Effector memory CD4-positive, alpha-beta T cell (primary cell): ENCODE results near the gene HFM1.
"Not testable (repeated sequence)": the region's sequence is repeated elsewhere in the genome, so short reads cannot be mapped to it uniquely, and the experiment has no call there.

Source experiments
- DNase-seq, 3 donors: peaks; one replicate each; pipeline ENCODE4 v3.0.0-alpha.2; 2020
- H3K27ac ChIP-seq: 2 replicates; pipeline ENCODE4 v1.7.0; 2013; ENCODE audit warnings: mild to moderate bottlenecking, low read length, moderate library complexity; ENCODE audit not compliant: insufficient read depth, poor library complexity, severe bottlenecking
- H3K27me3 ChIP-seq: replicated peaks from 2 replicates; pipeline ENCODE4 v1.7.0; 2013; ENCODE audit warnings: mild to moderate bottlenecking, low read length; ENCODE audit not compliant: insufficient read depth, control insufficient read depth, poor library complexity, severe bottlenecking
- H3K36me3 ChIP-seq: 2 replicates; pipeline ENCODE4 v1.7.0; 2013; ENCODE audit warnings: mild to moderate bottlenecking, low read length, moderate library complexity; ENCODE audit not compliant: control insufficient read depth, insufficient read depth
- H3K4me1 ChIP-seq: 2 replicates; pipeline ENCODE4 v1.7.0; 2013; ENCODE audit warnings: low read length, mild to moderate bottlenecking; ENCODE audit not compliant: control insufficient read depth, insufficient read depth, poor library complexity, severe bottlenecking
- H3K4me3 ChIP-seq: 2 replicates; pipeline ENCODE4 v1.7.0; 2013; ENCODE audit warnings: low read length, low read depth, mild to moderate bottlenecking; ENCODE audit not compliant: insufficient read depth, poor library complexity, severe bottlenecking
- H3K9me3 ChIP-seq: 2 replicates; pipeline ENCODE4 v1.7.0; 2013; ENCODE audit warnings: mild to moderate bottlenecking, low read length, moderate library complexity; ENCODE audit not compliant: control insufficient read depth

The HFM1 gene

DNA sequence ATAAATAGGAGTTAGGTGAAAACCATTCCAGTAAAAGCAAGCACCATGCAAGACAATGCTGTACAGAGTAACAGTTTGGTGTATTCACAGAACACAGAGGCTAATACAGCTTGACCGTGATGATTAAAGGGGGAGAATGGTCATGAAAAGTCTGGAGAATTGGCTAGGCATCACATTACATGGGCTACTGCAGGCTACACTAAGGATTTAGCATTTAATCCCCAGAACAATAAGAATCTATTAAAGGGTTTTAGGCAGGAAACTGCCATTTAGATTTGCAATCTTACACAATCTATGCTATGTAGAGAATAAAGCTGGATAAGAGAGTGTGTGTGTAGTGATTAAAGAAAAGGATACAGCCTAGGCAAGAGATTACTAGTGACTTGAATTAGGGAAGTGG is 30.6 kb downstream of the HFM1 start:
- Histone ChIP-seq H3K27me3 (no peaks in the 10 kb centered on the region), H3K4me1 (no peaks in the 10 kb centered on the region), H3K9me3 (no peaks in the 10 kb centered on the region), H3K4me3 (no peak overlapping the region), H3K36me3 (no peaks in the 10 kb centered on the region), H3K27ac (no peak overlapping the region)
- DNase-seq, result no peak

DNA sequence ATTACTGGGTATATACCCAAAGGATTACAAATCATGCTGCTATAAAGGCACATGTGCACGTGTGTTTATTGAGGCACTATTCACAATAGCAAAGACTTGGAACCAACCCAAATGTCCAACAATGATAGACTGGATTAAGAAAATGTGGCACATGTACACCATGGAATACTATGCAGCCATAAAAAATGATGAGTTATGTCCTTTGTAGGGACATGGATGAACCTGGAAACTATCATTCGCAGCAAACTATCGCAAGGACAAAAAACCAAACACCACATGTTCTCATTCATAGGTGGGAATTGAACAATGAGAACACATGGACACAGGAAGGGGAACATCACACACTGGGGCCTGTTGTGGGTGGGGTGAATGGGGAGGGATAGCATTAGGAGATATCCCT is 32.4 kb downstream of the HFM1 start:
- not testable (repeated sequence) for H3K4me3 ChIP-seq, H3K36me3 ChIP-seq, DNase-seq, H3K27ac ChIP-seq, H3K4me1 ChIP-seq, H3K9me3 ChIP-seq, H3K27me3 ChIP-seq

- Histone ChIP-seq H3K4me3 (no peak overlapping the region), H3K27me3 (no peaks in the 10 kb centered on the region), H3K36me3 (no peaks in the 10 kb centered on the region)
Measured at GRCh38 chr1:91349524-91349923, 55.1 kb downstream of the HFM1 start.

GRCh38 chr1:91346824-91347223 is 57.8 kb downstream of the HFM1 start:
- Histone ChIP-seq H3K9me3 (no peaks in the 10 kb centered on the region), H3K4me1 (no peaks in the 10 kb centered on the region), H3K27ac (no peak overlapping the region), H3K4me3 (no peak overlapping the region), H3K36me3 (no peaks in the 10 kb centered on the region), H3K27me3 (no peaks in the 10 kb centered on the region)
- DNase-seq, result no peak

More at GRCh38 chr1:91349524-91349923, 55.1 kb downstream of the HFM1 start:
- no peak for DNase-seq
- H3K4me1 ChIP-seq, result no peaks in the 10 kb centered on the region
- no peaks in the 10 kb centered on the region for H3K9me3 ChIP-seq
- H3K27ac ChIP-seq, result no peak overlapping the region

DNA sequence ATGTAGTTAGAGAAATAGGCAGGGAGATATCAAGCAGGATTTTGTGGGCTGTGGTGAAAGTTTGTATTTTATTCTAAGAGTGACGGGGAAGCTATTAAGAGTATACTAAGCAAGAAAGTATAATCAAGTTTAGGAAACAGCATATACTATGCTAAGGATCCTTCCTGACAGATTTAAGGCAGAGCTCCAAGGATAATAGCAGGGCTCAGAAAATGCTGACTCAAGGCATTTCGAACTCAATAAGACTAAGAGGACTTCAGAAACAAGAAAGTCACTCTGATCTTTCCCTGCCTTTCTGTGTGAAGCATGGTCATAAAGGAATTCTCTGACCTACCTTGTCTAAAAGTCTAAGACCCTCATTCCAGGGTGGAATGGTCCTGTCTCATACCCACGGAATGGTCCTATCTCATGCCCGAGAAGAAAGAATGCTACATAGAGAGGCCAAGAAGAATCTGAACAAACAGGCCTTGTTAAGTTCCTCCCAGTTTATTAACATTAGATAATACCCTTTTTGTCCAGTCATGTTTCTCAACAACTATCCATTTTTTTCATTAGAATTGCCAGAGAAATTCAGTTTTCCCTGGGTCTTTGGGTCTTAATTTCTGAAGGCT is 59.1 kb downstream of the HFM1 start:
- Histone ChIP-seq H3K4me3 (no peak overlapping the region), H3K9me3 (no peaks in the 10 kb centered on the region), H3K27ac (no peak overlapping the region), H3K36me3 (no peaks in the 10 kb centered on the region), H3K27me3 (no peaks in the 10 kb centered on the region), H3K4me1 (no peaks in the 10 kb centered on the region)
- no peak for DNase-seq

DNA sequence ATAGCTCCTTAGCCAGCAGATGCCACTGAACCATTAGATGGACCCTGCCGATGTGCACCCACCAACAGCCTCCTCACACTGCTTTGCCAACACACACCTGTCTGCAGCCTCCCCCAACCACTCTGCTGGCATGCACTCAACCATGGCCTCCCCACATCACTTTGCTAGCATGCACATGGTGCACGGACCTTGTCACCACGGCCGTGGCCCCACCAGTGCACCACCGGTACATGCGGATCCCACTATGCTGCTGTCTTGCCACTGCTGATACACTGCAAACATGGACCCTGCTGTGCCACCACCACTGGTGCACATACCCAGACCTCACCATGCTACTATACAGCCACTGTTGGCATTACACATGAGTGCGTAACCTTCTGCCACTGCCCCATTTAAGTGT is 66.1 kb downstream of the HFM1 start:
- H3K9me3 ChIP-seq, result no peaks in the 10 kb centered on the region
- no peaks in the 10 kb centered on the region for H3K36me3 ChIP-seq
- DNase-seq, result no peak
- H3K4me1 ChIP-seq, result no peaks in the 10 kb centered on the region
- H3K27ac ChIP-seq, result no peak overlapping the region
- H3K4me3 ChIP-seq, result no peak overlapping the region
- H3K27me3 ChIP-seq, result no peaks in the 10 kb centered on the region

DNA sequence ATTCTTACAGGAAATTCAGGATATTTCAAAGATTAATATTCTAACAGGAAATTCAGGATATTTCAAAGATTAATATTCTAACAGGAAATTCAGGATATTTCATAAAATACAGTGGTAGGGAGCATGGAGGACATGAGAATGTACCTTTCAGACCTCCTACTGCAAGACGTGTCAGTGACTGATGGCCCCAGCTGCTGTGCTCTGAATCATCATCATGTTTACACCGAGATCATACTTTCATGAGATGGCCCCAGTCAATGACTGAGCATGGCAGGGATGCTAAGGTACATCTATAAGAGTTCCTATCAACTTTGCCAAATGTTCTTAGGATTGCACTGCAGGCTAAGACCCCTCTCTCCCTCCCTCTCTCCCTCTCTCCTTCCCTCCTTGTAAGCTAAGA is 69.0 kb downstream of the HFM1 start:
- Histone ChIP-seq H3K4me1 (no peaks in the 10 kb centered on the region), H3K27ac (no peak overlapping the region), H3K36me3 (no peaks in the 10 kb centered on the region), H3K27me3 (no peaks in the 10 kb centered on the region), H3K4me3 (no peak overlapping the region), H3K9me3 (no peaks in the 10 kb centered on the region)
- no peak for DNase-seq

- H3K27ac ChIP-seq, result no peak overlapping the region
- no peaks in the 10 kb centered on the region for H3K36me3 ChIP-seq
- H3K4me3 ChIP-seq, result no peak overlapping the region
- H3K4me1 ChIP-seq, result no peaks in the 10 kb centered on the region
- H3K9me3 ChIP-seq, result no peaks in the 10 kb centered on the region
- H3K27me3 ChIP-seq, result no peaks in the 10 kb centered on the region
- no peak for DNase-seq
Measured at GRCh38 chr1:91334856-91335255, 69.8 kb downstream of the HFM1 start.

DNA sequence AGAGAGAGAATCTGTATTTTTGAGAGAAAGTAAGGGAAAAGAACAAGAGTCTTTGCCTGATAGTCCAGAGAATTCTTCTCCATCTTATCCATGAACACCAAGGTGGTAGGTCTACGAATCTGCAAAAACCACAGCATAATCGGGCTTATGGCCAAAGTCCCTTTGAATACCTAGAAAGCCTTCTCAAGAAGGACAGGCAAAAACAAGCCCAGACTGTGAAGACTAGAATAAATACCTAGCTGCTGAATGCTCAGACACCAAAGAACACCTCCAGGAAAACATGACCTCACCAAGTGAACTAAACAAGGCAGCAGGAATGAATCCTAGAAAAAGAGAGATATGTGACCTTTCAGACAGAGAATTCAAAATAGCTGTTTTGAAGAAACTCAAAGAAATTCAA is 79.2 kb downstream of the HFM1 start:
- Histone ChIP-seq H3K36me3 (no peaks in the 10 kb centered on the region), H3K27me3 (no peaks in the 10 kb centered on the region), H3K9me3 (no peaks in the 10 kb centered on the region), H3K4me3 (no peak overlapping the region), H3K4me1 (no peaks in the 10 kb centered on the region), H3K27ac (no peak overlapping the region)
- DNase-seq, result no peak

GRCh38 chr1:91314643-91315042 is 90.0 kb downstream of the HFM1 start:
- H3K4me1 ChIP-seq, result no peaks in the 10 kb centered on the region
- no peak overlapping the region for H3K27ac ChIP-seq
- H3K9me3 ChIP-seq, result no peaks in the 10 kb centered on the region
- no peaks in the 10 kb centered on the region for H3K36me3 ChIP-seq
- no peak overlapping the region for H3K4me3 ChIP-seq
- DNase-seq, result no peak
- no peaks in the 10 kb centered on the region for H3K27me3 ChIP-seq
